ENCODE results near the gene EIF3J.

DNA sequence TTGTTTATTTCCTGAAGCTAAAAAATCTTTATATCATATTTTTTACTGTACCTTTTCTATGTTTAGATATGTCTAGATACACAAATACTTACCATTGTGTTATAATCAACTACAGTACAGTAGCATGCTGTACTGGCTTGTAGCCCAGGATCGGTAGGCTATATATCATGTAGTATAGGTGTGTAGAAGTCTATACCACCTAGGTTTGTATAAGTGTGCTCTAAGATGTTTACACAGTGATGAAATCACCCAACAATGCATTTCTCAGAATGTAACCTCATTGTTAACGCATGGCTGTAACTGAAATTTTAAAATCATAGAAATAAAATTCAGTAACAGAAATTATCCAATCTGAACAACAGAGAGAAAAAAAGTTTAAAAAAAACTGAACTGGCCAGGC is 43.2 kb downstream of the EIF3J start:
- TF ChIP-seq, protein P1, sequence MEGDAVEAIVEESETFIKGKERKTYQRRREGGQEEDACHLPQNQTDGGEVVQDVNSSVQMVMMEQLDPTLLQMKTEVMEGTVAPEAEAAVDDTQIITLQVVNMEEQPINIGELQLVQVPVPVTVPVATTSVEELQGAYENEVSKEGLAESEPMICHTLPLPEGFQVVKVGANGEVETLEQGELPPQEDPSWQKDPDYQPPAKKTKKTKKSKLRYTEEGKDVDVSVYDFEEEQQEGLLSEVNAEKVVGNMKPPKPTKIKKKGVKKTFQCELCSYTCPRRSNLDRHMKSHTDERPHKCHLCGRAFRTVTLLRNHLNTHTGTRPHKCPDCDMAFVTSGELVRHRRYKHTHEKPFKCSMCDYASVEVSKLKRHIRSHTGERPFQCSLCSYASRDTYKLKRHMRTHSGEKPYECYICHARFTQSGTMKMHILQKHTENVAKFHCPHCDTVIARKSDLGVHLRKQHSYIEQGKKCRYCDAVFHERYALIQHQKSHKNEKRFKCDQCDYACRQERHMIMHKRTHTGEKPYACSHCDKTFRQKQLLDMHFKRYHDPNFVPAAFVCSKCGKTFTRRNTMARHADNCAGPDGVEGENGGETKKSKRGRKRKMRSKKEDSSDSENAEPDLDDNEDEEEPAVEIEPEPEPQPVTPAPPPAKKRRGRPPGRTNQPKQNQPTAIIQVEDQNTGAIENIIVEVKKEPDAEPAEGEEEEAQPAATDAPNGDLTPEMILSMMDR (IDR thresholded peaks at IDR 0.05; ENCODE audit: poor library complexity, severe bottlenecking): no peak
- TF ChIP-seq EP300 (conservative IDR thresholded peaks at IDR 0.05; ENCODE audit: poor library complexity, severe bottlenecking): no peak
- TF ChIP-seq, protein P2, sequence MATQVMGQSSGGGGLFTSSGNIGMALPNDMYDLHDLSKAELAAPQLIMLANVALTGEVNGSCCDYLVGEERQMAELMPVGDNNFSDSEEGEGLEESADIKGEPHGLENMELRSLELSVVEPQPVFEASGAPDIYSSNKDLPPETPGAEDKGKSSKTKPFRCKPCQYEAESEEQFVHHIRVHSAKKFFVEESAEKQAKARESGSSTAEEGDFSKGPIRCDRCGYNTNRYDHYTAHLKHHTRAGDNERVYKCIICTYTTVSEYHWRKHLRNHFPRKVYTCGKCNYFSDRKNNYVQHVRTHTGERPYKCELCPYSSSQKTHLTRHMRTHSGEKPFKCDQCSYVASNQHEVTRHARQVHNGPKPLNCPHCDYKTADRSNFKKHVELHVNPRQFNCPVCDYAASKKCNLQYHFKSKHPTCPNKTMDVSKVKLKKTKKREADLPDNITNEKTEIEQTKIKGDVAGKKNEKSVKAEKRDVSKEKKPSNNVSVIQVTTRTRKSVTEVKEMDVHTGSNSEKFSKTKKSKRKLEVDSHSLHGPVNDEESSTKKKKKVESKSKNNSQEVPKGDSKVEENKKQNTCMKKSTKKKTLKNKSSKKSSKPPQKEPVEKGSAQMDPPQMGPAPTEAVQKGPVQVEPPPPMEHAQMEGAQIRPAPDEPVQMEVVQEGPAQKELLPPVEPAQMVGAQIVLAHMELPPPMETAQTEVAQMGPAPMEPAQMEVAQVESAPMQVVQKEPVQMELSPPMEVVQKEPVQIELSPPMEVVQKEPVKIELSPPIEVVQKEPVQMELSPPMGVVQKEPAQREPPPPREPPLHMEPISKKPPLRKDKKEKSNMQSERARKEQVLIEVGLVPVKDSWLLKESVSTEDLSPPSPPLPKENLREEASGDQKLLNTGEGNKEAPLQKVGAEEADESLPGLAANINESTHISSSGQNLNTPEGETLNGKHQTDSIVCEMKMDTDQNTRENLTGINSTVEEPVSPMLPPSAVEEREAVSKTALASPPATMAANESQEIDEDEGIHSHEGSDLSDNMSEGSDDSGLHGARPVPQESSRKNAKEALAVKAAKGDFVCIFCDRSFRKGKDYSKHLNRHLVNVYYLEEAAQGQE (IDR thresholded peaks at IDR 0.05; ENCODE audit: borderline replicate concordance): no peak
- TF ChIP-seq TAF1 (IDR thresholded peaks at IDR 0.05; ENCODE audit: low read depth): no peak
- TF ChIP-seq RAD21 (conservative IDR thresholded peaks at IDR 0.05): no peak
- TF ChIP-seq POLR2AphosphoS5 (IDR thresholded peaks at IDR 0.05): no peak
- no peak for TF ChIP-seq EZH2 (IDR thresholded peaks at IDR 0.05; ENCODE audit: borderline replicate concordance, insufficient read depth, low read length, poor library complexity, severe bottlenecking)
